OCI-LY3 (cell line): ENCODE results near the gene DCAF4.

Source experiments
- H2AFZ ChIP-seq: fragments of 200-600, 300-600 bp; shearing (Covaris generic); 2 replicates; pipeline ENCODE4 v1.6.0; 2014; ENCODE audit warnings: antibody characterized with exemption, low read depth, low read length
- H3K27ac ChIP-seq: fragments of 200-600, 300-600 bp; sonication (generic); 2 replicates; pipeline ENCODE4 v1.5.1; 2014; ENCODE audit warnings: mild to moderate bottlenecking, low read length, moderate library complexity, mixed read lengths
- H3K27me3 ChIP-seq: fragments of 200-600, 300-600 bp; sonication (generic); 2 replicates; pipeline ENCODE4 v1.6.1; 2014; ENCODE audit warnings: low read depth, low read length, mixed read lengths
- H3K36me3 ChIP-seq: fragments of 200-600, 300-600 bp; sonication (generic); replicated peaks from 2 replicates; pipeline ENCODE3; 2014; ENCODE audit warnings: low read depth, low read length, mixed read lengths
- H3K4me1 ChIP-seq: fragments of 300-600, 200-600 bp; sonication (generic); 2 replicates; pipeline ENCODE4 v1.6.1; 2014; ENCODE audit warnings: low read length, mixed read lengths
- H3K4me2 ChIP-seq: fragments of 200-600, 300-600 bp; sonication (generic); 2 replicates; pipeline ENCODE4 v1.6.1; 2014; ENCODE audit warnings: low read length, mixed read lengths
- H3K4me3 ChIP-seq: fragments of 300-600, 200-600 bp; sonication (generic); 2 replicates; pipeline ENCODE4 v1.5.1; 2014; ENCODE audit warnings: antibody characterized with exemption, mild to moderate bottlenecking, low read length, moderate library complexity
- H3K79me2 ChIP-seq: fragments of 300-600, 200-600 bp; shearing (Covaris generic); 2 replicates; pipeline ENCODE4 v1.6.1; 2014; ENCODE audit warnings: mild to moderate bottlenecking, low read length, mixed read lengths
- H3K9ac ChIP-seq: fragments of 300-600, 200-600 bp; shearing (Covaris generic); 2 replicates; pipeline ENCODE4 v1.6.0; 2014; ENCODE audit warnings: mild to moderate bottlenecking, low read length, moderate library complexity
- H3K9me3 ChIP-seq: fragments of 200-600, 300-600 bp; shearing (Covaris generic); 2 replicates; pipeline ENCODE4 v1.6.1; 2014; ENCODE audit warnings: low read length, mixed read lengths; ENCODE audit not compliant: insufficient read depth
- H4K20me1 ChIP-seq: fragments of 200-600, 300-600 bp; sonication (generic); 2 replicates; pipeline ENCODE4 v1.6.1; 2016; ENCODE audit warnings: low read length, mixed read lengths; ENCODE audit not compliant: insufficient read depth
- CTCF ChIP-seq: fragments of 200-600, 300-600 bp; sonication (generic); IDR thresholded peaks from 2 replicates; pipeline ENCODE4 v1.5.1; 2014; ENCODE audit warnings: antibody characterized with exemption, low read length, low read depth
- EZH2phosphoT487 ChIP-seq: fragments of 200-600 bp; shearing (Covaris generic); IDR thresholded peaks from 2 replicates; pipeline ENCODE4 v1.6.1; 2018; ENCODE audit warnings: antibody characterized with exemption, mixed run types, low read depth

Gene DCAF4

GRCh38 chr14:72882463-72882862 is 43.8 kb upstream of the DCAF4 start:
- Histone ChIP-seq H3K27me3 (no peaks in the 10 kb centered on the region), H3K79me2 (peaks cover 49% of the 10 kb centered on the region), H3K27ac (no peak overlapping the region), H3K4me3 (no peak overlapping the region), H3K4me2 (no peak overlapping the region), H3K9me3 (no peaks in the 10 kb centered on the region), H2AFZ (no peak overlapping the region), H3K36me3 (peaks cover 4% of the 10 kb centered on the region), H3K9ac (no peak overlapping the region), H3K4me1 (peaks cover 20% of the 10 kb centered on the region), H4K20me1 (peaks cover 4% of the 10 kb centered on the region; the same call in 1 of the 2 replicates)
- TF ChIP-seq EZH2phosphoT487 (no peak), CTCF (no peak)

GRCh38 chr14:72883109-72883508 is 43.2 kb upstream of the DCAF4 start:
- H3K4me1 ChIP-seq, result peaks cover 21% of the 10 kb centered on the region
- peaks cover 4% of the 10 kb centered on the region; the same call in 1 of the 2 replicates for H4K20me1 ChIP-seq
- peaks cover 55% of the 10 kb centered on the region for H3K79me2 ChIP-seq
- H2AFZ ChIP-seq, result no peak overlapping the region
- TF ChIP-seq EZH2phosphoT487, result no peak
- no peak for TF ChIP-seq CTCF
- H3K4me2 ChIP-seq, result no peak overlapping the region
- peaks cover 5% of the 10 kb centered on the region for H3K36me3 ChIP-seq
- no peak overlapping the region for H3K9ac ChIP-seq
- H3K27ac ChIP-seq, result no peak overlapping the region
- no peaks in the 10 kb centered on the region for H3K27me3 ChIP-seq
- H3K9me3 ChIP-seq, result no peaks in the 10 kb centered on the region
- H3K4me3 ChIP-seq, result no peak overlapping the region

GRCh38 chr14:72883961-72884360 is 42.3 kb upstream of the DCAF4 start:
- no peak overlapping the region for H3K27ac ChIP-seq
- peaks cover 30% of the 10 kb centered on the region for H3K4me1 ChIP-seq
- H3K9ac ChIP-seq, result no peak overlapping the region
- no peak overlapping the region for H2AFZ ChIP-seq
- no peaks in the 10 kb centered on the region for H3K9me3 ChIP-seq
- H3K36me3 ChIP-seq, result peaks cover 5% of the 10 kb centered on the region
- H3K4me3 ChIP-seq, result no peak overlapping the region
- H3K27me3 ChIP-seq, result no peaks in the 10 kb centered on the region
- H3K79me2 ChIP-seq, result peaks cover 64% of the 10 kb centered on the region
- H3K4me2 ChIP-seq, result no peak overlapping the region
- TF ChIP-seq EZH2phosphoT487 (no peak), CTCF (no peak)
- peaks cover 4% of the 10 kb centered on the region; the same call in 1 of the 2 replicates for H4K20me1 ChIP-seq

- Histone ChIP-seq H3K9ac (no peak overlapping the region), H3K27ac (no peak overlapping the region)
Observed at GRCh38 chr14:72884386-72884785, 41.9 kb upstream of the DCAF4 start.

More at GRCh38 chr14:72884386-72884785, 41.9 kb upstream of the DCAF4 start:
- Histone ChIP-seq H2AFZ (no peak overlapping the region), H3K9me3 (no peaks in the 10 kb centered on the region), H3K27me3 (no peaks in the 10 kb centered on the region), H3K4me1 (peaks cover 33% of the 10 kb centered on the region), H3K4me3 (no peak overlapping the region), H3K36me3 (peaks cover 5% of the 10 kb centered on the region), H3K4me2 (no peak overlapping the region), H4K20me1 (peaks cover 4% of the 10 kb centered on the region; the same call in 1 of the 2 replicates), H3K79me2 (peaks cover 68% of the 10 kb centered on the region)
- TF ChIP-seq CTCF, result no peak
- TF ChIP-seq EZH2phosphoT487, result no peak
